ENCODE data around the gene MACF1. TPM values are rescaled to one million over a fixed set of nuclear protein-coding genes. Genes with fewer than 3 reads are reported as not detected.

MACF1 gene
- total RNA-seq, 1 experiment from 2014 or later, result 211 TPM

DNA sequence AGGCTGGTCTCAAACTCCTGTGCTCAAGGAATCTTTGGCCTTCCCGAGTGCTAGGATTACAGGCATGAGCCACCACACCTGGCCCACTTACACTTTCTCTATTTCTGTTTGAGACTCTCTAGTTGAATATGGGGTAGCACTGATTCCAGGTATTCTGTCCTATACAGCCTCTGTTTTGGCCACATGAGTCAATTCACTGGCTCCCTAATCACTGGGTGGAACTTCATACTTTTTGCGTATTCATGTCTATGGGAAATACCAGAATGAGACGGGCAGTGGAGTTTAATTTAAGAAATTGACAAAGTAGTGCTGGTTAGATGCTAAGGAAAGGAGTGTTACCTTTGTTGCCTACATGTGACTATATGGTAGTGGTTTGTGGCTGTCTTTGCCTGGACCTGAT, 35.5 kb downstream of the MACF1 start:
- Histone ChIP-seq H3K4me3 (no peak overlapping the region), H3K9me3 (replicated peaks) (no peaks in the 10 kb centered on the region), H3K27ac (no peak overlapping the region), H3K36me3 (no peaks in the 10 kb centered on the region), H3K4me1 (replicated peaks) (peaks cover 9% of the 10 kb centered on the region), H3K27me3 (replicated peaks) (no peaks in the 10 kb centered on the region)
- DNase-seq (ENCODE audit: low read depth in 1 of 2, low spot score in 2 of 2), result no peak

DNA sequence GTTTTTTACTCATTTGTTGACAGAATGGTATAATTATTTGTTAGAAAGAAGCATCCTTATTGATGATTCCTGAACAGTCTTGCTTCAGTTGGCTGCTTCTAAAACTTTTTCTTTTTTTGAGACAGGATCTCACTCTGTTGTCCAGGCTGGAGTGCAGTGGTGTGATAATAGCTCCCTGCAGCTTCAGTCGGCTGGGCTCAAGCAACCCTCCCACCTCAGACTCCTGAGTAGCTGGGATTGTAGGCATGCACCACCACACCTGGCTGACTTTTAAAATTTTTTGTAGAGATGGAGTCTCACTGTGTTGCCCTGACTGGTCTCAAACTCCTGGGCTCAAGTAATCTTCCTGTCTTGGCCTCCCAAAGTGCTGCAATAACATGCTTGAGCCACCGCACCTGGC, 38.8 kb downstream of the MACF1 start:
- Histone ChIP-seq H3K4me1 (replicated peaks) (peaks cover 7% of the 10 kb centered on the region), H3K9me3 (replicated peaks) (no peaks in the 10 kb centered on the region)
- no peak for DNase-seq (ENCODE audit: low read depth in 1 of 2, low spot score in 2 of 2)

DNA sequence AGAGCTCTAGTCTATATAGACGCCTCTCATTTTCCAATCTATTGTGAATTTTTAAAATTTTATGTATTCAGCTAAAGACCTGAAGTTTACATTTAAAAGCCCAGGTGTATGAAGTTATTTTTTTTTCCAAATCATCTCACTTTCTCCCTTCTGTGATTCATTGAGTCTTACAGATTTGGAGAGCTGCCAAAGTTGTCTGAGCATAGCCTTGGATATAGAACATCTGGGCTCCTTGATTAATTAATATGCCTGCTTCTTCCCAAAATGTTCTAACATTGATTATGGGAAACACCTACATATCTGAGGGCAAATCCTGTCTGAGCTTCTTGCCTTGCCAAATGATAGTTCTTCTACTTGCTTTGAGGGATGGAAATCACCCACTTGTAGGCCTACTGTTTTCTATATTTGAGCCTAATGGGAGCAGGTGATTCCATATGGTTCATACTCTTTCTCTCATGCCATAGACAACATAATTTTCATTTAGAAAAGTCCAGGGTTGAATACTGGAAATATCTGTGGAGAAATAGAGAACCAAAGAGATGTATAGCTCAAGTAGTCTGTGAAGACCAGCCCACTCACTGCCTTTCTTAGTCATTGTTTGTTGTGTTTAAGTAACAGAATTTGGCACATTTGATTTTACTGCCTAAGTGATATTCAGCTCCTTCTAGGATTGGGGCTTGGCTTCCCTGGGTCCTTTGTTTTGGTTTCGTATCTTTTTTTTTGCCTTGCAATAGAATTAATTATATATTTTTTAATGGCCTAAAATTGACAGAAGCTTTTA, 46.2 kb downstream of the MACF1 start:
- Histone ChIP-seq H3K4me3 (no peak overlapping the region), H3K4me1 (replicated peaks) (peaks cover 10% of the 10 kb centered on the region), H3K27me3 (replicated peaks) (no peaks in the 10 kb centered on the region), H3K27ac (no peak overlapping the region), H3K36me3 (peaks cover 44% of the 10 kb centered on the region), H3K9me3 (replicated peaks) (no peaks in the 10 kb centered on the region)
- DNase-seq (ENCODE audit: low read depth in 1 of 2, low spot score in 2 of 2), result no peak

More for the DNA sequence above, 38.8 kb downstream of the MACF1 start:
- H3K27ac ChIP-seq, result no peak overlapping the region
- no peaks in the 10 kb centered on the region for H3K36me3 ChIP-seq
- H3K27me3 ChIP-seq (replicated peaks), result no peaks in the 10 kb centered on the region
- no peak overlapping the region for H3K4me3 ChIP-seq

DNA sequence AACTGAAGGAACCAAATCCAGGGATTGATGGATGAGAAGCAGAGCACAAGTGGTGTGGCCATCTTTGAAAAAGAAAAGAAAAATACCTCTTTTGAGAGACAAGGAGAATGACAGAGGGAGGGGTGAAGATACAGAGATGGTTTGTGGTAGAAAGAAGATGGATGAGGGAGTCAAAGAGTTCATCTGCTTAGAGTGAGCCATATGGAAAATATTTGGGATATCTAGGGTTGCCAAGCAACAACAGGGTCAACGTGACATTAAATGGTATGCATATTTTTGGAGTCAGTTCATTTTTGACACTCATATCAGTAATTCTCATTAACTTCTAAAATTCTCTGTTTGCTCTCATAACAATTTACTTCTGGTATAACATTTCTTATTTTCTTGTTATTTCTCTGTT, 50.7 kb downstream of the MACF1 start:
- peaks cover 12% of the 10 kb centered on the region for H3K4me1 ChIP-seq (replicated peaks)
- H3K27me3 ChIP-seq (replicated peaks), result no peaks in the 10 kb centered on the region
- no peaks in the 10 kb centered on the region for H3K9me3 ChIP-seq (replicated peaks)
- H3K36me3 ChIP-seq, result peaks cover 70% of the 10 kb centered on the region
- no peak for DNase-seq (ENCODE audit: low read depth in 1 of 2, low spot score in 2 of 2)
- peak overlapping the region; percentile 25 for H3K27ac ChIP-seq
- H3K4me3 ChIP-seq, result no peak overlapping the region

DNA sequence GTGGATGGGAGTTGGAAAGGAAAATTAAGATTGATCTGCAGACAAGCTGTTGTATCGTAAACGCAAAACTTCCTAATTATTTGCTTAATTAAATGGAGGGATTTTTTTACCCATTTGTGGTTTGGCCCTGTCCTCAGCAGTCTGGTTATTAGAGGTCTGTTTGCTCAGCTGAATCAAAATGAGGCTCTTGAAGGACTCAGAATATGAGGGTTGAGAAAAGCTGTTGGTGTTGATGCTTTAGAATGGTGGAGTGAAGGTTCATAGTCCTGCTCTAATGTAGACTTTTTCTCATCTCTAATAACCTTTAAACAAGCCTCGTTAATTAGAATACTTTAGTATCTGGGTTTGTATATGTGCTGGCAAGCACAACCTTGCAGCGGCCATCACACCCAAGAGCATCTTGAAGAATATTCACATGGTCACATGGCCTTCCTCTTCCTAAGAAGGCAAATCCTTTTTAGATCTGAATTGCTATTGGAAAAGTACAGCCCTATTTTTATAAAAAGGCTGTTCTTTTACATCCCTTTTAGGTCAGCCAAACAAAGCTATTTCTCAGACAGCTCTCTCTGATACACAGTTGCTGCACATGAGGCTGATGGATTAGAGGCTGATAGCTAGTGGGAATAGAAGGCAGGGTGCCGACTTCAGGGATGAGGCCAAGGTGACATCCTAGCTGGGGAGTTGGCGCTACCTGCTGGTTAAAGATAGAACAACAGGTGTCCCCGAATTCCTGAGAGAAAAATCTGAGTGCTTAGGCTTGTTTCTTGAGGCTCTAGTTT, 53.8 kb downstream of the MACF1 start:
- Histone ChIP-seq H3K36me3 (peaks cover 53% of the 10 kb centered on the region), H3K4me3 (no peak overlapping the region), H3K27ac (no peak overlapping the region), H3K4me1 (replicated peaks) (peaks cover 11% of the 10 kb centered on the region), H3K9me3 (replicated peaks) (no peaks in the 10 kb centered on the region), H3K27me3 (replicated peaks) (no peaks in the 10 kb centered on the region)
- peak; percentile 62 to 68 for DNase-seq (ENCODE audit: low read depth in 1 of 2, low spot score in 2 of 2)

DNA sequence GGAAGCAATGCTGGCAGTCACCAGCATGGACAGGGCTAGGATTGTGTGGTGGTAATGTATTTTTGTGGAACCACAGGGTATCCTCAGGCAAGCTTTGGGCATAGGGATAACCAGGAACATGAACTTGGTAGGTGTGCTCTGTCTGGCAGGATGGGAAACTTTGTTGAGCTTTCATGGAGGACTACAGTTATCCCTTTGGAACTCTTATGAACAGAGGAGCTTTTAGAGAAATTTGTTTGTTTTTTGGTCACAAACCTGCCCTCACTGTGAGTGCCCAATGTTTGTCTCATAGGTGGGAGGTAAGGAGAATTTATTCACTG, 54.4 kb downstream of the MACF1 start:
- peaks cover 11% of the 10 kb centered on the region for H3K4me1 ChIP-seq (replicated peaks)
- H3K36me3 ChIP-seq, result peaks cover 52% of the 10 kb centered on the region
- H3K27me3 ChIP-seq (replicated peaks), result no peaks in the 10 kb centered on the region
- no peak for DNase-seq (ENCODE audit: low read depth in 1 of 2, low spot score in 2 of 2)
- no peaks in the 10 kb centered on the region for H3K9me3 ChIP-seq (replicated peaks)
- H3K27ac ChIP-seq, result no peak overlapping the region
- H3K4me3 ChIP-seq, result no peak overlapping the region

DNA sequence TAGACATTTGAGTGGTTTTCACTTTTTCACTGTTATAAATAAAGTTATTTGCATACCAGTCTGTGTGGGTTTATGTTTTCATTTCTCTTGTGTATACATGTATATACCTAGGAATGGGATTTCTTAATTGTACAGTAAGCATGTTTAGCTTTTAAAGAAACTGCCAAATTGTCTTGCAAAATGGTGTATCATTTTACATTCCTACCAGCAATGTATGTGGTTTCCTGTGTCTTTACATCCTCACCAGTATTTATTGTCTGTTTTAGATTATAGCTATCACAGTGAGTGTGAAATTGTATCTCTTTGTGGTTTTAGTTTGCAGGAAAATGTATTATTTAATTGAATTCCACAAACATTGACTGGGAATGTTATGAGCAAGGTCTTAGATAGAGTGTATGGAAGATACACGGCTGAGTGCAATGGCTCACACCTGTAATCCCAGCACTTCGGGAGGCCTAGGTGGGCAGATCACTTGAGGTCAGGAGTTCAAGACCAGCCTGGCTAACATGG, 57.3 kb downstream of the MACF1 start:
- no peak for DNase-seq (ENCODE audit: low read depth in 1 of 2, low spot score in 2 of 2)
- Histone ChIP-seq H3K27ac (no peak overlapping the region), H3K27me3 (replicated peaks) (no peaks in the 10 kb centered on the region), H3K36me3 (peaks cover 24% of the 10 kb centered on the region), H3K9me3 (replicated peaks) (no peaks in the 10 kb centered on the region), H3K4me3 (no peak overlapping the region), H3K4me1 (replicated peaks) (0 out of 2 replicates have a peak, but pooled peaks cover 5% of the 10 kb centered on the region)

DNA sequence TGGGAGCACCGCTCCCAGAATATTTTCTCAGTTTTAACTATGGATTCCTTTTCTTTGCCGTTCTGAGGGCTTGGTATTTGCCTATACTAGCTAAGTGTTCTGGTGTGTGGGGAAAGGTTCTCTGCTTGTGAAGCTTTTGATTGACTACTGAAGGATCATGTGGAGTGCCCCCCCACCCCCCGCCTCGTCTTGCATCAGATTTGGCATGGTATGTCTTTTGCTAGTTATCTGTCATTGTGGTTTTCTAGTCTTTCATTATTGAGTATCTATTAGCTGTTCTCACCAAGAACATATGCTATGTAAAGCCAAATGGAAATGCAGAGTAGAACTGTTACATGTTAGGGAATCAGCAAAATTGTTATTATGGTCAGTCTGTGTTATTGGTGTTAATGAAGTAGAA, 58.3 kb downstream of the MACF1 start:
- no peaks in the 10 kb centered on the region for H3K27me3 ChIP-seq (replicated peaks)
- no peaks in the 10 kb centered on the region for H3K9me3 ChIP-seq (replicated peaks)
- H3K4me3 ChIP-seq, result no peak overlapping the region
- peaks cover 6% of the 10 kb centered on the region for H3K4me1 ChIP-seq (replicated peaks)
- H3K27ac ChIP-seq, result no peak overlapping the region
- no peak for DNase-seq (ENCODE audit: low read depth in 1 of 2, low spot score in 2 of 2)
- peaks cover 20% of the 10 kb centered on the region for H3K36me3 ChIP-seq

DNA sequence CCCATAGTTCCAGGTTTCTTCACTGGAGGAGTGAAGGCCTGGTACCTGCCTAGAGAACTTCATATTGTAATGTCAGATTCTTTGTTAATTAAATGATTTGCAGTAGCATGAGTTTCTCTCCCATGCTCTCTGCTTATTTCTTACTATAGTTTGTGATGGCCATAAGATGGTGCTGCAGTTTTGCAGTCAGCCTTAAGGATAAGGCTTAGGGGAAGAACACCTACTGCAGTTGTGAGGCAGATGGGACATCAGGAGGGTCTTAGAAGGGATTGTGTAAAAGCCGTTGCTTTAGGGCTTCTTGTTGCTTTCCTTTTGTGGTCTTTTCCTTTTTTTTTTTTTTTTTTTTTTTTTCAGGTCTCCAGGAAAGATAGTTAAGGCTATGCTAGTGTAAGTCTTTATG, 61.8 kb downstream of the MACF1 start:
- DNase-seq (ENCODE audit: low read depth in 1 of 2, low spot score in 2 of 2), result no peak
- no peaks in the 10 kb centered on the region for H3K27me3 ChIP-seq (replicated peaks)
- peaks cover 24% of the 10 kb centered on the region for H3K4me1 ChIP-seq (replicated peaks)
- H3K36me3 ChIP-seq, result peaks cover 9% of the 10 kb centered on the region
- no peaks in the 10 kb centered on the region for H3K9me3 ChIP-seq (replicated peaks)
- H3K27ac ChIP-seq, result no peak overlapping the region
- H3K4me3 ChIP-seq, result no peak overlapping the region

DNA sequence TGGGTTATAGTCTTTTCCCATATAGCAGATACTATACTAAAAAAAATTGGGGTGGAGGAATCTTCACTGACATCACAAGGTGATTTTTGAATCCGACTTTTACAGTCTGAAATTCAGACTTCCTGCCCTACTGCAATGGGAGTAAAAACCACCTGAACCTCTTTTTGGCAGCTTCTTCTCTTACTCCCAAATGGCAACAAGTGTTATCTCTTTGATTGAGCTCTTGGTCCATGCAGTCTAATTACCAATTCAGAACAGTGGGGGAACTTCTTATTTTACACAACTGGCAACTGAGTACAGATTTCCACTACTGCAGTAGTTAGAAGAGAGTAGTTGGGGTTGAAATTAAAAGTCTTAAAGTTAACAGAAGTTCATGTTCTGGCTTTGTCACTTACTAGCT, 62.3 kb downstream of the MACF1 start:
- Histone ChIP-seq H3K4me1 (replicated peaks) (peaks cover 23% of the 10 kb centered on the region), H3K36me3 (peaks cover 9% of the 10 kb centered on the region), H3K4me3 (no peak overlapping the region), H3K27ac (no peak overlapping the region), H3K27me3 (replicated peaks) (no peaks in the 10 kb centered on the region), H3K9me3 (replicated peaks) (no peaks in the 10 kb centered on the region)
- no peak for DNase-seq (ENCODE audit: low read depth in 1 of 2, low spot score in 2 of 2)

DNA sequence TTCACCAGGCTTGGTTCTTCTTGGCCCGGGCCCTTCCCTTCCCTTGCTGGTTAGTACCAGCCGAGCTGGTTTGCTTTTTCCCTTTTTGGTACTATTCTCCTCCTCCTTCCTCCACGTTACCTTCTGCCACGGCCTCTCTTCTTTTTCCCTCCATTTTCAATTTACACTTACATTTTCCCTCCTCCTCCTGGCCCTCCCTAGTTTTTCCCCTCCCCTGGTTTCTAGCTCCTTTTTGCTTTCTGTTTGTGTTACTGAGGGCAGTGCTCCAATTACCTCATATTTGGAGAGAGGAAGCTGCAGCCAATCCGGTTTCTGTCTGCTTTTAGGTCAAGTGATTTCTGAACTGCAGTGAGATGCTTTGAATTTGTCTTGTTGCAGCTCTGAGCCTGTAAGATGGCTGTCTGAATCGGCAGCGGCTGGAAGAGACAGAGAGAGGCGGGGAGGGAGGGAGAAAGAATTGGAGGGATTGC, 63.7 kb downstream of the MACF1 start:
- H3K4me3 ChIP-seq, result peak overlapping the region; percentile 18
- peaks cover 9% of the 10 kb centered on the region for H3K36me3 ChIP-seq
- H3K27me3 ChIP-seq (replicated peaks), result no peaks in the 10 kb centered on the region
- H3K27ac ChIP-seq, result peak overlapping the region; percentile 13
- peaks cover 21% of the 10 kb centered on the region for H3K4me1 ChIP-seq (replicated peaks)
- DNase-seq (ENCODE audit: low read depth in 1 of 2, low spot score in 2 of 2), result peak; percentile 48 to 69
- H3K9me3 ChIP-seq (replicated peaks), result no peaks in the 10 kb centered on the region

DNA sequence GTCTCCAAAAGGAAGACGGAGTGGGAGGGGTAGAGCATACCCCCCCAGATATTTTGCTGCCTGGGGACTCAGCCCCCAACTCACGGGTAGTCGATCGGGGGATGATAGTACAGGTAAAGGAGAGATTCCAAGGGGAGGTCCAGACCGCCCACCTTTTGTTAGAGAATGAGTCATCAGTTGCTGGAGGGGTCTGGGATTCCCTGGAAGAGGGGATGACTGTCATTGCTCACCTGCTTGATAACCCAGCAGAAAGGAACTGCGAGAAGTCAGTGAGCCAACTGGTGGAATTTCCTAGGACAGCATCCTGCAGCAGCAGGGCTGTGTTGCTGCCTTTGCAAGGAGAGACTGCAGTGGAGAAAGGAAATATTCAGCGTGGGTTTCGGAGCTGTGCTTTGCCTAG, 64.4 kb downstream of the MACF1 start:
- peaks cover 9% of the 10 kb centered on the region for H3K36me3 ChIP-seq
- no peaks in the 10 kb centered on the region for H3K27me3 ChIP-seq (replicated peaks)
- DNase-seq (ENCODE audit: low read depth in 1 of 2, low spot score in 2 of 2), result no peak
- H3K4me3 ChIP-seq, result no peak overlapping the region; the same call in 1 of the 2 replicates
- no peaks in the 10 kb centered on the region for H3K9me3 ChIP-seq (replicated peaks)
- H3K27ac ChIP-seq, result no peak overlapping the region; the same call in 1 of the 2 replicates
- H3K4me1 ChIP-seq (replicated peaks), result peaks cover 21% of the 10 kb centered on the region

DNA sequence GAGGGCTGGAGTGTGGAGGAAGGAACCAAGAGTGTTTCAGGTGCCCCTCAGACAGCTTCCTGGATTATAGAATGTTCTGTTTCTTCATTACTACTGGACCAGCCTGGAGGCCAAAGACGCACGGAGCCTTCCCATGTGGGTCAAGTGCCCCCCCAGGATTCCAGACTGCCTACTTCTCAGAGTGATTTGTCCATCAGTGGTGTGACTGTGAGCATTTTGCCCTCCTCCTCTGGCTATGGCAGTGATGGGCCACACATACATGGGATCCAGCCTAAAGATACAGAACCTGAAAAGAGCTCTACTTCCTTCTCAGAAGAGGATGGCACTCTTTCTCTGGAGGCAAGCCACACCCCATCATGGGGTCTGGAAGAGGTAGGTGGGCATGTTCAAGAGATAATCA, 64.9 kb downstream of the MACF1 start:
- Histone ChIP-seq H3K4me1 (replicated peaks) (peaks cover 21% of the 10 kb centered on the region), H3K27me3 (replicated peaks) (no peaks in the 10 kb centered on the region), H3K9me3 (replicated peaks) (no peaks in the 10 kb centered on the region), H3K27ac (no peak overlapping the region), H3K4me3 (no peak overlapping the region), H3K36me3 (peaks cover 9% of the 10 kb centered on the region)
- no peak for DNase-seq (ENCODE audit: low read depth in 1 of 2, low spot score in 2 of 2)

DNA sequence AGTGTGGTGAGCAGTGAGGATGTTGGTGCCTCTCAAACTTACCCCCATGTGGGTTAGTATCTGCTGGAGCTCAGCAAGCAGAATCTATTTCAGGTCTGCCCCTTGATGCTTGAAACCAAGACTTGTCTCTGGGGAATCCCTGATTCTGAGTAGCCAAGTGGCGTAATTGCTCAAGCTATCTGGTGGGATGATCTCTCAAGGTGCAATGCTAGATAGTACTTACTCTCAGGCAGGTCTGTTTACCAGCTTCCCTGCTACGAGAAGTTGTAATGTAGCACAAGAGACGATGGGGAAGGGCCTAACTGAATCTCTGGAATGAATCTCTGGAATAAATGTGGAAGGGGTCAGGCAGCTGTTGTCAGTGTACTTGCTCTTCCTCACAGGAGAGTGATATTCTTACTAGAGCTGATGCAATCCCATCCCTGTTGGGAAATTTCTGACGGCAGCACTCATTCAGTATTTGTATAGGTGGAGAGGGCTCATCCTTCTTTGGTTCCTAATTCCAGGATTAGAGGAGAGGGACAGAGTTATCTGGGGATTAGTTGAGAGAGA, 65.4 kb downstream of the MACF1 start:
- Histone ChIP-seq H3K36me3 (peaks cover 9% of the 10 kb centered on the region), H3K27me3 (replicated peaks) (no peaks in the 10 kb centered on the region), H3K4me3 (no peak overlapping the region), H3K27ac (no peak overlapping the region), H3K4me1 (replicated peaks) (peaks cover 21% of the 10 kb centered on the region), H3K9me3 (replicated peaks) (no peaks in the 10 kb centered on the region)
- no peak for DNase-seq (ENCODE audit: low read depth in 1 of 2, low spot score in 2 of 2)
